Measurements from ENCODE around the gene ITLN1.
"Not testable (repeated sequence)": the region's sequence is repeated elsewhere in the genome, so short reads cannot be mapped to it uniquely, and the experiment has no call there.

Gene ITLN1

GRCh38 chr1:160885042-160885441, at the start of gene ITLN1:
TSS of gene ITLN1 (minus strand) at chr1:160885180. CDS start at chr1:160884877, 303 bp downstream.
- DNase-seq: no peak

GRCh38 chr1:160933305-160933704, 48.3 kb upstream of the ITLN1 start:
- not testable (repeated sequence) for DNase-seq

GRCh38 chr1:160925652-160926244, 40.8 kb upstream of the ITLN1 start:
- no peak for DNase-seq

DNA sequence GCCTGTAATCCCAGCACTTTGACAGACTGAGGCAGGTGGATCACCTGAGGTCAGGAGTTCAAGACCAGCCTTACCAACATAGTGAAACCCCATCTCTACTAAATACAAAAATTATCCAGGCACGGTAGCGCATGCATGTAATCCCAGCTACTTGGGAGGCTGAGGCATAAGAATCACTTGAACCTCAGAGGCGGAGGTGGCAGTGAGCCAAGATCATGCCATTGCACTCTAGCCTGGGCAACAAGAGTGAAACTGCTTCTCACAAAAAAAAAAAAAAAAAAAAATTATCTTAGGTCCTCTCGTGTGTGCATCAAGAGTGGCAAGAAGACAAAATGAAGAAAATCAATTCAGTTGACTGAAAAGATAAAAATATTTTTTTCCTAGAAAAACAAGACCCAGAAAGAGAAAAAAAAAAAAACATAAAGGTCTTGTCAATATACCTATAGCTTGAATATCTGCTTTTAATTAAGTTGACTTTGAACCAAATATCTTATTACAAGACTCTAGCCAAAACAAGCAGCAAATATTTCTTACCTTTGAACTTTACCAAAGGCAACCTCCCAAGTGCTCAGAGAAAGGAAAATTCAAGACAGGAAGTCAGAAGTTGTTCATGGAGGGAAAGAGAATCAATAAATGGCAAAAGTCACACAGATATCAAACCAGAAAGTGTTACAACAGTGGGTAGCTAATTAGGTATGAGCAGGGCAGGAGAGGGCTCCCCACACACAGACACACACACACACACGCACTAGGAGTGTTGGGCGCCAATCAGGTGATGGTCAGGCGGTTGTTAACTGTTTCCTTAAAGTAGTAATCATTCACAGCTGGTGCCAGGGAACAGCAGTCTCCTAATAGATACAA, 40.0 kb upstream of the ITLN1 start:
- DNase-seq: no peak

DNA sequence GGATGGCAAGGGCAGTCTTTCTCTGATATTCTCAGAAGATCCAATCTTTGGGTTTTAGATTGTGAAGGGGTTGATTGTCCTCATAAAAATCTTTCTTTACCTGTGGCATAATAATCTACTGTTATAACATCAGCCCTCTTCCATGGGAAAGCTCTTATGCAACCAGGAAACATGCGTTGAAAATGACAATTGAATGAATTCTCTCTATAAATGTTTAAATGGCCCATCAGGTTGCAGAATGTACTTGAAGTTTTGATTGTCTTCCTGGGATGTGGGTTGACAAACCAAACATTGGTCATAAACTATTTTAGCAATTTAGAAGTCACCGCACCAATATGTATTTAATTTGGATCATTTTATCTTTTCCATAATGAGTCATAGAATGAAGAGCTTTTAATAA, 31.7 kb upstream of the ITLN1 start:
- no peak for DNase-seq

GRCh38 chr1:160913229-160913628, 28.2 kb upstream of the ITLN1 start:
- DNase-seq: not testable (repeated sequence)

GRCh38 chr1:160911925-160912324, 26.9 kb upstream of the ITLN1 start:
- no peak for DNase-seq

- no peak for DNase-seq
Measured at GRCh38 chr1:160911441-160911840, 26.5 kb upstream of the ITLN1 start.

- DNase-seq: no peak
Measured at GRCh38 chr1:160910170-160910750, 25.3 kb upstream of the ITLN1 start.

DNA sequence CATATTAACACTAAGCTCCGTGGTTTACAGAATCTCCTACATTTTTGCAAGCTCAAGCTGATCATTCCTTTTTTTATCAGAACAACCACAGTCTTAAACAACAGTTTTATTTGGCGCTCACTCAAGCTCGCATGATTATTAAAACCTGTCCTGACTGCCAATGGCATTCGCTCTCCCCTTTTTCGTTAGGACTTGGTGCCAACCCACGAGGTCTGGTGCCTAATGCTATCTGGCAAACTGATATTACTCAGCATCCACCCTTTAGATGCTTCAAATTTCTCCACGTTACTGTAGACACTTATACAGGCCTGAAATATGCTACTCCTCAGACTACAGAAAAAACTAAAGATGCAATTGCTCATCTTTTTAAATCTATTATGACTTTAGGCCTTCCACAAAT, 23.0 kb upstream of the ITLN1 start:
- no peak for DNase-seq

DNA sequence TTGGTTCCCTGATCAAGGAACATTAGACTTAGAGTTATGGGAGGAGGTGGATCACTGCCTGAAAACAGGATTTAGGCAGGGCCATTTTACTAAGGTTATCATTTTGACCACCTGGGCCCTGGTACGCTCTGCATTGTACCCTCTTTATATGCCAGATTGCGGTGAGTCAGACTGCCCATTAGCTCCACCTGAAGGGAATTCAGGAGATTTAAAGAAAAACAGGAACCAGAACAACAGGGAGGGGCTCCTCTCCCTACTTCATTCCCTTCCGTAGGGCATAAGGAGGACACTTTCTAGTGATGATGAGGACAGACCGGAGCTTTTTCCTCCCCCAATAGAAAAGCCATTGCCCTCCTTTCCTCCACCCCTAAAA, 20.6 kb upstream of the ITLN1 start:
- no peak for DNase-seq

GRCh38 chr1:160904783-160905616, 20.0 kb upstream of the ITLN1 start:
- no peak for DNase-seq

DNA sequence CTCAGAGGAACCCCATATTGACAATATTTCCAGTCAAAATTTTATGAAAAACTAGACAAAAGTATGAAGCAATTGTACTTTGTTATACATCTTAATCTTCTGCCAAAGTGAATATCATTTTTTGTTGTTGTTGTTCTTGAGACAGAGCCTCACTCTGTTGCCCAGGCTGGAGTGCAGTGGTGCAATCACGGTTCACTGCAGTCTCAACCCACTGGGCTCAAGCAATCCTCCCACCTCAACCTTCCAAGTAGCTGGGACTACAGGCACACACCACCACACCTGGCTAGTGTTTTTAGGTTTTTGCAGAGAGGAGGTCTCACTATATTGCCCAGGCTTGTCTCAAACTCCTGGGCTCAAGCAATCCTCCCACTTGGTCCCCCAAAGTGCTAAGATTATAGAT, 17.3 kb upstream of the ITLN1 start:
- not testable (repeated sequence) for DNase-seq

DNA sequence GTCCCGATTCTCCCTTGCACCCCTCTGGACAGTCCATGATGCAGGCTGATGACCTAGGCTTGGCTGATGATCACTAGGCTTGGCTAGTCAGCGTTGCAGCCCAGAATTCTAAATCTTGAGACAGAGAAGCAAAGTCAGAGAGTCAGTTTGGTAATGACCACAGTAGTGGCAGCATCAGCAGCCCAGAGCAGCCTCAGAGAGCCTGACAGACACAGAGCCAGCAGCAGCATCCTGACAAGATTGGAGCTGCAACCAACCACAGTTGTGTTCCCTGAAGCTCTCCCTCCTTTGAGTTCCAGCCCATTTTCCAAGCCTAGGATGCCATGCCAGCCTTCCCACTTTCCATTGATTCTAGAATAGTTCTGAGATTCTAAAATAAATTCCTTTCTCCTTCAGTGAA, 16.8 kb upstream of the ITLN1 start:
- no peak for DNase-seq

DNA sequence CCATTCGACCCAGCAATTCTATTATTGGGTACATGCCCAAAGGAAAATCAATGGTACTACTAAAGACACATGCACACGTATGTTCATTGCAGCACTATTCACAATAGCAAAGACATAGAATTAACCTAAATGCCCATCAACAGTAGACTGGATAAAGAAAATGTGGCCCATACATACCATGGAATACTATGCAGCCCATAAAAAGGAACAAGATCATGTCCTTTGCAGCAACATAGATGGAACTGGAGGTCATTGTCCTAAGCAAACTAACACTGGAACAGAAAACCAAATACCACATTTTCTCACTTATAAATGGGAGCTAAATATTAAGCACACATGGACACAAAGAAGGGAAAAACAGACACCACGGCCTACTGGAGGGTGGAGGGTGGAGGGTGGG, 15.7 kb upstream of the ITLN1 start:
- not testable (repeated sequence) for DNase-seq

GRCh38 chr1:160894368-160895135, 9.6 kb upstream of the ITLN1 start:
- not testable (repeated sequence) for DNase-seq

- DNase-seq: no peak
Measured at GRCh38 chr1:160891474-160891873, 6.5 kb upstream of the ITLN1 start.

DNA sequence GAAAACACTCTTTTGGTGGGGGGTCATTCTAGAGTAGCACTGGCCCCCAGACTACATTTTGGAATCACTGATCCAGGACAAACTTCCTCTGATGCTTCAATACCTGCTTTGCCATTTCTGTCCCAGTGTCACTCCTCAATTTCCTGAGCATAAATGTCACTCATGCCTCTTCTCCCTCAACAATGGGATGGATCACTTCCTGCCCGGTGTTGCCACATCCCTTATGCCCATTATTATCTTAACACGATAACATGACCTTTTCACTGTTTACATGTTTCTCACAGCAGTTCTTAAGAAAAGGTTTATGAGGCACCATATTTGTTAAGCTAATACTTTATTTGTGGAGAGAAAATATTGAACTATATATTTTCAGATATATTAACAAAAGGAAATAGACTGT, 3.9 kb upstream of the ITLN1 start:
- no peak for DNase-seq

DNA sequence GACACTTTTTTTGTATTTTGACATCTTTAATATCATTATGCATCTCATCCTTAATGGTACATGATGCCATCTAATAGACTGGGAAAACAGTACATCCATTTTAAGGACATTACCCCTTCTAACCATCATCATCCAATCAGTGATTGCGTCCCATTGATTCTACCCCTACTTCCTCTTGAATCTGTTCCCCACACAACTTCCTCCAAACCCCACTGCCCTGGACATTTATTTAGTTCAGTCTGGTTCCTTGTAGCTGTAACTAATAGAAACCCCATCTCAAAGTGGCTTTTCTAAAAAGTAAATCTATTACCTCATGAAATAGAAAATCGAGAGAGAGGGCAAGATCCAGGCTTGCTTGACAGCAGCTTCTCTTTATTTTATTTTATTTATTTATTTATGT, 2.1 kb upstream of the ITLN1 start:
- no peak for DNase-seq

GRCh38 chr1:160884579-160884978, 401 bp downstream of the ITLN1 start:
- no peak for DNase-seq

- no peak for DNase-seq
Measured at GRCh38 chr1:160883581-160884513, 1.1 kb downstream of the ITLN1 start.

Measured in activated naive CD4-positive, alpha-beta T cell (primary cell).